Activated CD4-positive, alpha-beta T cell treated with anti-CD3 and anti-CD28 coated beads, Interleukin-2, amount 10 ng/mL, durations not matched to agents 24 days and 14 days (primary cell): ENCODE results near the gene SPATA13. TPM values are rescaled to one million over a fixed set of nuclear protein-coding genes. Genes with fewer than 3 reads are reported as not detected.
"Not testable (repeated sequence)": the region's sequence is repeated elsewhere in the genome, so short reads cannot be mapped to it uniquely, and the experiment has no call there.

ENCODE experiments used
- DNase-seq: peaks from one replicate; pipeline ENCODE4 v3.0.0; 2022
- H3K27ac Mint-ChIP-seq: one replicate; pipeline ENCODE4 v1.8.0; 2022; ENCODE audit warnings: mild to moderate bottlenecking, mixed read lengths
- H3K27me3 Mint-ChIP-seq: one replicate; pipeline ENCODE4 v1.8.0; 2022; ENCODE audit warnings: mixed read lengths
- H3K36me3 Mint-ChIP-seq: one replicate; pipeline ENCODE4 v1.8.0; 2022; ENCODE audit warnings: low read depth, mild to moderate bottlenecking, mixed read lengths
- H3K4me1 Mint-ChIP-seq: one replicate; pipeline ENCODE4 v1.8.0; 2021; ENCODE audit warnings: mixed read lengths
- H3K4me3 Mint-ChIP-seq: one replicate; pipeline ENCODE4 v1.8.0; 2022; ENCODE audit warnings: mild to moderate bottlenecking, moderate library complexity, mixed read lengths
- H3K9me3 Mint-ChIP-seq: one replicate; pipeline ENCODE4 v1.8.0; 2021; ENCODE audit warnings: mixed read lengths
- intact Hi-C: fragments of 100-400 bp; cut with micrococcal nuclease; formaldehyde crosslinking; loops from one replicate; pipeline ENCODE4 v1.15.1; 2023
- total RNA-seq: library from RNA; stranded (reverse); gene quantifications from 2 replicates; pipeline ENCODE4 v1.2.3, GENCODE V29; 2022

The SPATA13 gene
- total RNA-seq, 1 donor from 2014 or later = 43.6 TPM

DNA sequence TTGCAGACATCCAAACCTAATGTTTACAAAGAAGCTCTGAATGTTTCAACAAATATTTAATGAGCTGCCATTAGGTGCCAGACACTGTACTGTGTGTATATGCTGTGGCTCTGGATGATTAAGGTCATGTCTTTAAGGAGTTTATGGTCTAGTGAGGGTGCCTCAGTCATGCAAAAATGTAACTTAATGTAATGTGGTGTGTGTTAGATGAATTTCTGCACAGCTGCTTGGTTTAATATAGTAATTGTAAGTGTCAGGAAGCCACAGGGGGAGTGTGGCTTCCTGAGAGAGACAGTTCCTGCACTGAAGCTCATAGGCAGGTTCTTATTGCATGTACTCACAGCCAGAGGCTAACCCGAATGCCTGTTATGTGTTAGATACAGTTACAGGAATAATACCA, 43.3 kb downstream of the SPATA13 start:
- no peaks in the 10 kb centered on the region for H3K9me3 Mint-ChIP-seq
- H3K27me3 Mint-ChIP-seq = peaks cover 6% of the 10 kb centered on the region
- peaks cover 2% of the 10 kb centered on the region for H3K36me3 Mint-ChIP-seq
- H3K4me3 Mint-ChIP-seq = peak overlapping the region; percentile 57
- peaks cover 32% of the 10 kb centered on the region for H3K4me1 Mint-ChIP-seq
- no peak overlapping the region for H3K27ac Mint-ChIP-seq
- peak; percentile 74 for DNase-seq
- intact Hi-C loops = no loop called here

DNA sequence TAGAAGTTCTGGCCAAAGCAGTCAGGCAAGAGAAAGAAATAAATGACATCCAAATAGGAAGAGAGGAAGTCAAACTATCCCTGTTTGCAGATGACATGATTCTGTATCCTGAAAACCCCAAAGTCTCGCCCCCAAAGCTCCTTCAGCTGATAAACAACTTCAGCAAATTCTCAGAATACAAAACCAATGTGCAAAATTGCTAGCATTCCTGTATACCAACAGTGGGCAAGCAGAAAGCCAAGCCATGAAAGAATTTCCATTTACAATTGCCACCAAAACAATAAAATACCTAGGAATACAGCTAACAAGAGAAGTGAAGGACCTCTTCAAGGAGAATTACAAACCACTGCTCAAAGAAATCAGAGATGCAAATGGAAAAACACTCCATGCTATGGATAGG, 44.6 kb downstream of the SPATA13 start:
- H3K4me3 Mint-ChIP-seq = not testable (repeated sequence)

DNA sequence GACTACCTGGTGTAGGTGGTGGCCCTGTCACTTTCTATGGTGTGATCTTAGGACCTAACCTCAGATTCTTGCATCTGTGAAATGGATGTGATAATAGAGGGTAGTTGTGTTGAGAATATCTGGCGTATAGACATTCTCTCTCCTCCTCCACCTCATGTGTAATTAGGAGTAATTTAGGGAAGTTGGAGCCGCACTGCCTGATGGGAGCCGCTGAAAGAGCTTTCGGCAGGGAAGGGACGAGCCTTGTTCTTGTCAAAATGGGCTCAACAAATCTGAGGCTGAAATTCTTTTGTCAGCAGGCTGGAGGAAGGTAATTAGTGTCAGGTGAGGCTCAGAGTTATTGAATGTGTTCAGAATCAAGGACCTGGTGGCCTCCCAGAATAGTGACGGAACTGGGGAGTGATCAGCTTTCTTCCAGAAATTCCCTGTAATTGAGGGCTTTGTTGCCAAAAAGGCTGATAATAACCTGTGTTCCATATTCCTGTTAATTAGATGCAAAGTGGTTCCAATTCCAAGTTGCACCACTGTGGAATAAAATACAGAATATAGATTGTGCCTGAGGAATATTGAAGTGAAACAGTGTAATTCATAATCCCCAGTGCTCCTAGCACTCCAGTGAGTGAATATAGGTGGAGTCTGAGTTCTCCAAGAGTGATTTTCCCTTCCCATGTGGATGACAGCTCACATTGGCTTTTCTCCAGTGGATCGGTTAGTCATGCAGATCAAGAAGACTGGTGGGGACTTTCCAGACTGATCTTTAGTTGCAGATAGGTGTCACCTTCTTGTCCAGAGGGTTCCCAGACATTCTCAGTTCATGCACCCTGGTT, 47.5 kb downstream of the SPATA13 start:
- Mint-ChIP-seq H3K27ac (no peak overlapping the region), H3K4me1 (peaks cover 31% of the 10 kb centered on the region), H3K27me3 (peaks cover 15% of the 10 kb centered on the region), H3K9me3 (no peaks in the 10 kb centered on the region), H3K4me3 (no peak overlapping the region), H3K36me3 (no peaks in the 10 kb centered on the region)
- DNase-seq = no peak
- intact Hi-C loops = loop anchor here (5.0 kb wide), 1 partner anchor 46 kb away; the partner anchor contains the start of gene SPATA13

More for the DNA sequence above, 44.6 kb downstream of the SPATA13 start:
- H3K27me3 Mint-ChIP-seq, H3K36me3 Mint-ChIP-seq, H3K9me3 Mint-ChIP-seq, H3K27ac Mint-ChIP-seq, DNase-seq: not testable (repeated sequence)
- H3K4me1 Mint-ChIP-seq = peaks cover 32% of the 10 kb centered on the region
- intact Hi-C loops = loop anchor here (5.0 kb wide), 1 partner anchor 43 kb away; the partner anchor contains the start of gene SPATA13

DNA sequence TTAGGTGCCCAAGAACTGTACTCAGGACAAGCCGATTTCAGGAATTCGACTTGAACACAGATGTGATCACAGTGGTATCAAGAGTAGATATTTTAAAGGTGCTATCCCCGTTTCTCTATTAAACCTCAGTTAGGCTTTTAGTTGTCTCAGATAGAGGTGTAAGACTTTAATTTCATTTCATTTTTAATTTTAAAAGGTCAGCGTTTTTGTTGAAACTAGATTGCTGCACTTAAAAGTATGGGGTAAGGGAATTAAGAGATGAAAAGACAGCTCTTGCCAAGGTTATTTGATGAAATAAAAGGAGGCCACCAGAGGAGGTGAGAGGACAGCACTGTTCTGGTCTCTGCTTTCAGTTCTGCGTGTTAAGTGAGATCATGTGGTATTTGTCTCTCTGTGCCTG, 48.6 kb downstream of the SPATA13 start:
- no peak for DNase-seq
- Mint-ChIP-seq H3K36me3 (no peaks in the 10 kb centered on the region), H3K9me3 (no peaks in the 10 kb centered on the region), H3K4me3 (no peak overlapping the region), H3K27ac (no peak overlapping the region), H3K4me1 (peaks cover 23% of the 10 kb centered on the region), H3K27me3 (peaks cover 15% of the 10 kb centered on the region)
- intact Hi-C loops = loop anchor here (5.0 kb wide), 1 partner anchor 47 kb away; the partner anchor contains the start of gene SPATA13

DNA sequence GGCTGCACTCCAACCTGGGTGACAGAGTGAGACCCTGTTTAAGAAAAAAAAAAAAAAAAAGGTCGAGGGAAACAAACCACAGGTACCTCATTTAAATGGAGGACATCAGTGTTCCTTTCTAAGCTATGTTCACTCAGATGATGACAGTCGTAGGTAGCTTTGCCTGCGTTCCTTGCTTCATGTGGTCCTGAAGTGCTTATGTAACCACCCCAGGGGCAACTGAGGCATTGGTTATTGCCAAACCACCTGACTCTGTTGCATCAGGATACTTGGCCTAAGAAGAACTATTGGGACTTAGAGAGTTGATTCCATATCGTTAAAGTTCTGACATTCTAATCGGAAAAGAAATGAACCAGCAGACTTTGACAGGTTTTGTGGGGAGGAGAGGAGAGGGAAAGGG, 51.7 kb downstream of the SPATA13 start:
- intact Hi-C loops = no loop called here
- Mint-ChIP-seq H3K9me3 (no peaks in the 10 kb centered on the region), H3K36me3 (no peaks in the 10 kb centered on the region), H3K4me3 (no peak overlapping the region), H3K27ac (no peak overlapping the region), H3K4me1 (peaks cover 27% of the 10 kb centered on the region), H3K27me3 (peaks cover 9% of the 10 kb centered on the region)
- DNase-seq = no peak

DNA sequence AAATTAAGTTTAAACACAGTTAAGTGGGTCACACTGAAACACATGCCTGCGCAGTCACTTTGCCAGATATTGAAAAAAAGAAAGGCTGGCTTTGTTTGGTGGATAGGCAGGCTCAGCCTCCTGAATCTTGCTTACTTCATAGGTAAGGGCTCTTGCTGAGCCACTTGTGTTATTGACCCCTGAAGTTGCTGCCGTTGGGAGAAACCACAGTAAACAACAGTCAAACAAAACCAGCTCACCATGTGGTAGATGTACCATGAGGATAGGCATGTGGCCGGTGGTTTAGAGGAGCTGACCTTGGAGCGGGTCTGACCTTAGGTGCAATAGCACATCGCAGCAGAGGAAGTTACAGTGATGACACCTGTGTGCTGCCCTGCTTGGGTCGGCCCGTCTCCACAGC, 52.2 kb downstream of the SPATA13 start:
- peaks cover 9% of the 10 kb centered on the region for H3K27me3 Mint-ChIP-seq
- peaks cover 31% of the 10 kb centered on the region for H3K4me1 Mint-ChIP-seq
- no peaks in the 10 kb centered on the region for H3K9me3 Mint-ChIP-seq
- H3K36me3 Mint-ChIP-seq = no peaks in the 10 kb centered on the region
- H3K4me3 Mint-ChIP-seq = no peak overlapping the region
- intact Hi-C loops = no loop called here
- no peak for DNase-seq
- H3K27ac Mint-ChIP-seq = no peak overlapping the region

DNA sequence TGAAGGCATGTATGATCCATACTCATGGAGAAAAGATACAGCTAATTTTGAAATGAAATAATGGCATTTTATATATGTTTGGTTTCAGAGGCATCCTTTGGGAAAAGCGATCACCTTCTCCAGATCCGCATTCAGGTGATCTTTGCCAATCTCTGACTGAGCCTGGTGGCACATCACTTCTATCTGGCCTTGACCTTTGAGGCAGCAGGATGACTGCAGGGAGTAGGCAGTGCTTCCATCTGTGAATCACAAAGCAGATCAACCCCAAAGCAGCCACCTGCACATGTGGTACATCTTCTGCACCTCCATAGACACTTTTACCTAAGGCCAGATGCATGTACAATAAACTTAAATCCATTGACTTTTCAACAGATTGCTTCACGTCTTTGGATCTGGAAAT, 53.4 kb downstream of the SPATA13 start:
- intact Hi-C loops = no loop called here
- Mint-ChIP-seq H3K9me3 (no peaks in the 10 kb centered on the region), H3K36me3 (no peaks in the 10 kb centered on the region)

DNA sequence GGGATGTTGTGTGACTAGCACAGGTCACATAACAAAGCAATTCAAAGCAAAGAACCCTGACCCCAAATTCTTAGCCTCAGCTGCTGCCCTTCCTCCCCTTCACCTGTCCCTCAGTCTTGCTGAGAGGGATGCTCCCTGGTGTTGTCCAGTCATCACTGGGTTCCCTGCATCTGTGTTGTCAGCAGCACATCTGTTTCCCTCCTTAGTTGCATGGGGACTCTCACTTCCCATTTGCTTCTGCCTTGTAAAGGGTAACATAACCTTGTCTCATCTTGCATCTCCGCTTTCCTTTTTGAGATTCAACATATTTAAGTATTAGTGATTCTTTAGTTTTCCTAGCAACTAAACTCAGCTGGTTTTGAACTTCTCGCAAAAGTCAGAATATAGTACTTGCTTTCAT, 54.0 kb downstream of the SPATA13 start:
- DNase-seq = no peak
- Mint-ChIP-seq H3K27me3 (peaks cover 9% of the 10 kb centered on the region), H3K4me1 (peaks cover 28% of the 10 kb centered on the region), H3K36me3 (no peaks in the 10 kb centered on the region), H3K9me3 (no peaks in the 10 kb centered on the region), H3K27ac (no peak overlapping the region), H3K4me3 (no peak overlapping the region)
- intact Hi-C loops = no loop called here

More for the DNA sequence above, 53.4 kb downstream of the SPATA13 start:
- no peak overlapping the region for H3K4me3 Mint-ChIP-seq
- H3K27ac Mint-ChIP-seq = no peak overlapping the region
- H3K27me3 Mint-ChIP-seq = peaks cover 9% of the 10 kb centered on the region
- peaks cover 28% of the 10 kb centered on the region for H3K4me1 Mint-ChIP-seq
- no peak for DNase-seq

DNA sequence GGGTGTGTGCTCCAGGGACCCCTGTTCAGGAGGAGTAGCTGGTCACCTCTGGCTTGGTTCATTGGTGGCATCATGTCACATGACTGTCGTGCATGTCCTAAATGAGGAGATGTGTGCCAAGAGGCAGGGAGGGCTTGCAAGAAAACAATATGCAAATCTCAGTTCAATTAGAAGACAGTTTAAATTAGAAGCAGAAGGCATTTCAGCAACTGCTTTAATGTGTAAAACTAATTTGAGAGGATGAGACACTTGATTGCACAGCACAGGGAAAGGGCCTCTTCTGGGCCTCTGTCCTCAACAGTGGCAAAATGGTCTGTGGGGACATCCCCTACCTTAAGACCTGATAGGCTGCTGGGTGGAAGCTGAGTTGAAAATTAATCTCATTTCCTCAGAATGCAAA, 54.6 kb downstream of the SPATA13 start:
- Mint-ChIP-seq H3K4me3 (no peak overlapping the region), H3K9me3 (no peaks in the 10 kb centered on the region), H3K27me3 (peaks cover 7% of the 10 kb centered on the region), H3K36me3 (no peaks in the 10 kb centered on the region), H3K27ac (no peak overlapping the region), H3K4me1 (peaks cover 31% of the 10 kb centered on the region)
- DNase-seq = no peak
- intact Hi-C loops = no loop called here

DNA sequence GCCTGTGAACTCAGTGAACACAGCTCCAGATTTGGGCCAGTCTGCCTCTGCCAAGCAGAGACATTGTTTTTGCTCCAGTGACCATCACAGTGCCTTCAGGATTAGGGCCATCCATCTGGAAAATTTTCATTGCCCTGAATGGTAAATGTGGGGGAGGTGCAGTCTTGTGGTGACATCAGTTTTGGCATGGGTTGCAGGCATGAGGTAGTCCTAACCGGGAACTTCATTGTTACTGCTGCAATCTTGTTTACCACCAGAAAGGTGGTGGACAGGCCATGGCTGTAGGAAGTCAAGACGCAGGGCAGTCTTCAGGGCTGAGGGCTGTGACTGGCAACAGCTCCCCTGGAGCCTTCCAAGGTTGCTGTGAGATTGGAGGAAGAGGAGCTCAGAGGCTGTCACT, 55.2 kb downstream of the SPATA13 start:
- peaks cover 2% of the 10 kb centered on the region for H3K27me3 Mint-ChIP-seq
- no peak for DNase-seq
- no peak overlapping the region for H3K27ac Mint-ChIP-seq
- no peaks in the 10 kb centered on the region for H3K36me3 Mint-ChIP-seq
- no peak overlapping the region for H3K4me3 Mint-ChIP-seq
- no peaks in the 10 kb centered on the region for H3K9me3 Mint-ChIP-seq
- intact Hi-C loops = no loop called here
- H3K4me1 Mint-ChIP-seq = peaks cover 31% of the 10 kb centered on the region

DNA sequence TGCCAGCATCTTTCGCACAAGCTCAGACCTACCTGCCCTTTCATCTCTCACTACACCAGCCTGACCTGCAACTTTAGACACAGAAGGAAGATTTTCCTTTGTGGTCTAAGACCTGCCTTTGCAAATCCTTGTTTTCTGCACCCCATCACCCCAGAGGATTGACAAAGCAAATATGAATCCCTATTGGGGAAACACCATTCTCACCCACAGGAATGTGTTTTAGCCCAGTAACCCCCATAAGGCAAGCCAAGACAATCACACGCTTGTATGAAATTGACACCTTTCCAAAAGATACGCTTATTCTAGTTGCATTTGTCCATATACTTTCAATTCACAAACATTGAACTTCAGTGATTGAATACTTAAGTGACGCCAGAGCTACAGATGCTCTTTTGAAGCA, 55.7 kb downstream of the SPATA13 start:
- H3K36me3 Mint-ChIP-seq = no peaks in the 10 kb centered on the region
- no peaks in the 10 kb centered on the region for H3K27me3 Mint-ChIP-seq
- H3K4me1 Mint-ChIP-seq = peaks cover 31% of the 10 kb centered on the region
- intact Hi-C loops = no loop called here
- no peaks in the 10 kb centered on the region for H3K9me3 Mint-ChIP-seq
- no peak overlapping the region for H3K27ac Mint-ChIP-seq
- DNase-seq = no peak
- no peak overlapping the region for H3K4me3 Mint-ChIP-seq

DNA sequence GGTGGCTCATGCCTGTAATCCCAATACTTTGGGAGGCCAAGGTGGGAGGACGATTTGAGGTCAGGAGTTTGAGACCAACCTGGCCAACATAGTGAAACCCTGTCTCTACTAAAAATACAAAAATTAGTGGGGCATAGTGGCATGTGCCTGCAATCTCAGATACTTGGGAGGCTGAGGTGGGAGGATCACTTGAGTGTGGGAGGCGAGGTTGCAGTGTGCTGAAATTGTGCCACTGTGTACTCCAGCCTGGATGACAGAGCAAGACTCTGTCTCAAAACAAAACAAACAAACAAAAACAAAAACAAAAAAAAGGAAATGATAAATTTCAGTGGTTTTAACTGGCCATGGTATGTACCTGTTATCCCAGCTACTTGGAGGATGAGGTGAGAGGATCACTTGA, 56.3 kb downstream of the SPATA13 start:
- peaks cover 31% of the 10 kb centered on the region for H3K4me1 Mint-ChIP-seq
- intact Hi-C loops, DNase-seq, H3K27ac Mint-ChIP-seq, H3K9me3 Mint-ChIP-seq, H3K27me3 Mint-ChIP-seq, H3K4me3 Mint-ChIP-seq, H3K36me3 Mint-ChIP-seq: not testable (repeated sequence)

DNA sequence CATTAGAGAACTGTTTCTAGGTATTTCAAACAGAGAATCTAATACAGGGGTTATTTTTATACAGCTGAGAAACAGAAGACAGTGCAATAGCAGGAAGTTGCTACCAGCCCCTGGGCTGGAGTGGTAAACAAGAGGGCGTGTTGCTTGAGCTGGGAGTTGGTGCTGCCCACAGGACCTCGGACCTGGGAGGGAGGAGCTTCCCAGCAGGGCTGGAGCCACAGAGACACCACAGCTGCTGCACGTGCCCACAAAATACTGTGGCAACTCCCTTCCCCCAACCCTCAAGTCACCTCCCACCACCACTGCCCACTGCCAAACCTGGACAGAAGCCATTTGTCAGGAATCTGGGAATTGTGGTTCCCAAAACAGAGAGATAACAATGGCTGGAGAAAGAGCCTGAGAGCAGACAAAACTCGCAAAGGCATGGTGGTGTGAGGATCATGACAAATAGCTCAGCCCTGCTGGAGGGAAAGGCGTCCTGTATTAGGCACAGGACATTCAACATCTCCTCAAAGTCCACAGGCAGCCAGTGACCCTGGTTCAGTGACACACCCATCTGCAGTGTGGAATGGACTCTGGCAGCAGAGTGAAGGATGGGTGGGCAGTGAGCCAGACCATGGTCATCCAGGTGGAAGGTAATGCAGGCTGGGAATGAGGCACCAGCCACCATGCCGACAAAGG, 57.2 kb downstream of the SPATA13 start:
- H3K36me3 Mint-ChIP-seq = no peaks in the 10 kb centered on the region
- peak; percentile 70 for DNase-seq
- intact Hi-C loops = no loop called here
- H3K27me3 Mint-ChIP-seq = no peaks in the 10 kb centered on the region
- H3K4me3 Mint-ChIP-seq = no peak overlapping the region
- peaks cover 31% of the 10 kb centered on the region for H3K4me1 Mint-ChIP-seq
- H3K9me3 Mint-ChIP-seq = no peaks in the 10 kb centered on the region
- peak overlapping the region; percentile 15 for H3K27ac Mint-ChIP-seq

DNA sequence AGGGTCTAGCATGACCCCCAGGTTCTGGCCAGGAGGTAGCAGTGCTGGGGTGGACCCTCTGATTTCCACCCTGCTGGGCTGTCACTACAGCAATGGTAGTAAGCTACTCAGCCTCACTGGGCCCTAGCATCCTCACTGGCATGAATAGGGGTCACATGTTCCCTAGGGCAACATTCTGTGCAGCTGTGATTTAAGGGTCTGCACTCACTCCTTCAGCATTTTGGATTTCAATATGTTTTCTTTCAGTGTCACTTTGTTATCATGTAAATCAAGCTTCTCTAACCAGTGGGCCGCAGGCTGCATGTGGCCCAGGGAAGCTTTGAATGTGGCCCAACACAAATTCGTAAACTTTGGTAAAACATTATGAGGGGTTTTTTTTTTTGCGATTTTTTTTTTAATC, 57.8 kb downstream of the SPATA13 start:
- intact Hi-C loops = no loop called here
- Mint-ChIP-seq H3K27me3 (no peaks in the 10 kb centered on the region), H3K4me3 (no peak overlapping the region)

More for the DNA sequence above, 57.8 kb downstream of the SPATA13 start:
- Mint-ChIP-seq H3K4me1 (peaks cover 31% of the 10 kb centered on the region), H3K27ac (no peak overlapping the region), H3K36me3 (no peaks in the 10 kb centered on the region), H3K9me3 (no peaks in the 10 kb centered on the region)
- no peak for DNase-seq
